Thyroid gland (tissue), 4 donors: ENCODE results near the gene COX6B2.

Source experiments
- POLR2A ChIP-seq, 2 donors: fragments of 450-650 bp; IDR thresholded peaks; one replicate each; pipeline ENCODE4 v1.6.1; 2017; ENCODE audit warnings: antibody characterized with exemption in 2 of 2, mild to moderate bottlenecking in 2 of 2, moderate library complexity in 1 of 2
- TF ChIP-seq, protein P1 (sequence below), 6 experiments: fragments of 200-600 bp in 3 of 6; fragments of 450-650 bp in 3 of 6; sonication (generic) in 3 of 6; IDR thresholded peaks; one replicate each; pipeline ENCODE4 v1.5.1; 2016 to 2019; ENCODE audit warnings: antibody characterized with exemption in 6 of 6, mild to moderate bottlenecking in 2 of 6, inconsistent platforms in 1 of 6, moderate library complexity in 1 of 6

DNA sequence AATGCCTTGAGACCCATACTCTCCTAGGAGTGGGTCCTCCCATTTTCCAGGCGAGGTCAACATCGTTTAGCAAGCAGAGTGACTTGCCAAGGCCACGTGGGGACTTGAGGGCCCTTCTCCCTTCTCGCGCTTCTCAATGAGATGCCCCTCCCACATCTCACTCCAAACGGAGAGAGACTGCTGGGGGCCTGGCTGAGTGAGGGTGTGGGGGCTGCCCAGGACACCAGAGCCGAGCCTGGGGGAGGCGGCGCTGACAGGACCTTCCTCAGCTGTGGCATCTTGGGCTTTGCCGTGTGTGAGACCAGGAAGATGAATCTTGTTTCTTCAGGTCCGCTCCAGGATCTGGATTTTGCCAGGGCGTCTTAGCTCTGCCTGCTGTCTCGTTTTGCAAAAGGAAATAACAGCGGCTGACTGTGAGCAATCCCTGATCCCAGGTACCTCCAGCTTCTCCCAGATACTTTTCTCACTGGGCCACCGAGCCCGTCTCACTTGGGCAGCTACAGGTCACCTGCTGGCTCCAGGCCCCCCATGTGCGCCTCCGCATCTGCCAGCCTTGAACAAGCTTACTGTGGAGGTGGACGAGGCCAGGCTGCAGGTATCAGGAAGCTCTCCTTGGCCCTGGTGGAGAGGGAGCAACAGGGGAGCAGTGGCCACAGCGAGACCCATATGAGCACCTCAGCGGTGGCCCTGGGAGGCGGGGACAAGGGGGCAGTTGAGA is 6.0 kb downstream of the COX6B2 start:
- TF ChIP-seq, protein P1, sequence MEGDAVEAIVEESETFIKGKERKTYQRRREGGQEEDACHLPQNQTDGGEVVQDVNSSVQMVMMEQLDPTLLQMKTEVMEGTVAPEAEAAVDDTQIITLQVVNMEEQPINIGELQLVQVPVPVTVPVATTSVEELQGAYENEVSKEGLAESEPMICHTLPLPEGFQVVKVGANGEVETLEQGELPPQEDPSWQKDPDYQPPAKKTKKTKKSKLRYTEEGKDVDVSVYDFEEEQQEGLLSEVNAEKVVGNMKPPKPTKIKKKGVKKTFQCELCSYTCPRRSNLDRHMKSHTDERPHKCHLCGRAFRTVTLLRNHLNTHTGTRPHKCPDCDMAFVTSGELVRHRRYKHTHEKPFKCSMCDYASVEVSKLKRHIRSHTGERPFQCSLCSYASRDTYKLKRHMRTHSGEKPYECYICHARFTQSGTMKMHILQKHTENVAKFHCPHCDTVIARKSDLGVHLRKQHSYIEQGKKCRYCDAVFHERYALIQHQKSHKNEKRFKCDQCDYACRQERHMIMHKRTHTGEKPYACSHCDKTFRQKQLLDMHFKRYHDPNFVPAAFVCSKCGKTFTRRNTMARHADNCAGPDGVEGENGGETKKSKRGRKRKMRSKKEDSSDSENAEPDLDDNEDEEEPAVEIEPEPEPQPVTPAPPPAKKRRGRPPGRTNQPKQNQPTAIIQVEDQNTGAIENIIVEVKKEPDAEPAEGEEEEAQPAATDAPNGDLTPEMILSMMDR (IDR thresholded peaks at IDR 0.05) = no peak
- no peak for TF ChIP-seq POLR2A (IDR thresholded peaks at IDR 0.05)
